Upper lobe of left lung (tissue), 4 donors: Measurements from ENCODE around the gene DHRS12.

Experiments used
- EP300 ChIP-seq, 4 donors: sonication (generic); formaldehyde crosslinking; IDR thresholded peaks; one replicate each; pipeline ENCODE4 v1.5.1; 2017; ENCODE audit warnings: antibody characterized with exemption in 4 of 4, control low read depth in 2 of 4
- POLR2A ChIP-seq, 4 donors: fragments of 450-650 bp; IDR thresholded peaks; one replicate each; pipeline ENCODE4 v1.5.1; 2016 to 2017; ENCODE audit warnings: antibody characterized with exemption in 4 of 4, mild to moderate bottlenecking in 2 of 4
- POLR2AphosphoS5 ChIP-seq, 2 donors: sonication (generic); formaldehyde crosslinking; IDR thresholded peaks; one replicate each; pipeline ENCODE4 v1.5.1; 2017; ENCODE audit warnings: antibody characterized with exemption in 2 of 2
- TF ChIP-seq, protein P1 (sequence below), 6 experiments: fragments of 450-650 bp in 4 of 6; fragments of 200-600 bp in 2 of 6; sonication (generic) in 2 of 6; IDR thresholded peaks; one replicate each; pipeline ENCODE4 v1.5.1; 2016 to 2019; ENCODE audit warnings: antibody characterized with exemption in 6 of 6

DNA sequence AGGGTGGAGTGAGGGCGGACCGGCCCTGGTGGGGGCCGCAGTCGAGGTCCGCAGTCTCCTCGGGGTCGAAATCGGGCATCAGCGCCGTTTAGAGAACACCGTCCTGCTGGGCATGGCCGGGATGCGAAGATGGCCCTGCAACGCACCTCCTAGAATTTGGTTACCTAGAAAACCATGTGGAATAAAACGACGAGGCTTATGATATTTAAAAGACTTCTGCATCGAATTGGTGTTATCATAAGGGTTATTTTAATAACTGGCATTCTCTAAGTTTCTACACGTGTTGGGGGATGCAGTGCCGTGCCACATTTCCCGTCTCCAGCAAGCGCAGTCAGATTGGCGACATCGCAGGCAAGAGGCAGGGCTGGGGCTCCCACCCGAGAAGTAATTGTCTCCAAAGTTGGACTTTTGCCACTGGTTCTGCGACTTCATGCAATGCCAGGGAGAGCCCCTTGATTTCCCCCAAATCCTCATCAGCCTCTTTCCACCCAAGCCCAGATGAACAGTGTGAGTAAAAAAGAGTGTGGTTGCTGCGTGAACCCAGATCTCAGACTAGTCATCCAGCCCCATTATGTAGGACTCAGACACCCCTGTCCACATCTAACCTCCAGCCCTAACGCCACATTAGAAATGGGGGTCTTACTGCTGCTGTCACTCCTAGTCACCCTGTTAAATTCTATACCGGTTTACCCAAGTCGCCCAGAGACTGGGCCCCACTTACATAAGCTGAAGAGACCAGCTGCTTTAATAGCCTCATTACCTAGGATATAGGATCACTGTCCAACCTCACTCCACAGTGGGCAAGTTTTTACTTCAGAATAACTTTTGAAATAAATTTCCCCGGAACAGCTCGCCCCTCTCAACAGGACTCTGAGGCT, 571 bp upstream of the DHRS12 start:
- TF ChIP-seq EP300 (IDR thresholded peaks at IDR 0.05), result no peak
- TF ChIP-seq, protein P1, sequence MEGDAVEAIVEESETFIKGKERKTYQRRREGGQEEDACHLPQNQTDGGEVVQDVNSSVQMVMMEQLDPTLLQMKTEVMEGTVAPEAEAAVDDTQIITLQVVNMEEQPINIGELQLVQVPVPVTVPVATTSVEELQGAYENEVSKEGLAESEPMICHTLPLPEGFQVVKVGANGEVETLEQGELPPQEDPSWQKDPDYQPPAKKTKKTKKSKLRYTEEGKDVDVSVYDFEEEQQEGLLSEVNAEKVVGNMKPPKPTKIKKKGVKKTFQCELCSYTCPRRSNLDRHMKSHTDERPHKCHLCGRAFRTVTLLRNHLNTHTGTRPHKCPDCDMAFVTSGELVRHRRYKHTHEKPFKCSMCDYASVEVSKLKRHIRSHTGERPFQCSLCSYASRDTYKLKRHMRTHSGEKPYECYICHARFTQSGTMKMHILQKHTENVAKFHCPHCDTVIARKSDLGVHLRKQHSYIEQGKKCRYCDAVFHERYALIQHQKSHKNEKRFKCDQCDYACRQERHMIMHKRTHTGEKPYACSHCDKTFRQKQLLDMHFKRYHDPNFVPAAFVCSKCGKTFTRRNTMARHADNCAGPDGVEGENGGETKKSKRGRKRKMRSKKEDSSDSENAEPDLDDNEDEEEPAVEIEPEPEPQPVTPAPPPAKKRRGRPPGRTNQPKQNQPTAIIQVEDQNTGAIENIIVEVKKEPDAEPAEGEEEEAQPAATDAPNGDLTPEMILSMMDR (IDR thresholded peaks at IDR 0.05), result no peak
- no peak for TF ChIP-seq POLR2A (IDR thresholded peaks at IDR 0.05)
- TF ChIP-seq POLR2AphosphoS5 (IDR thresholded peaks at IDR 0.05), result peak in 1 of 2 donors; percentile 3
